Astrocyte of the spinal cord (primary cell): ENCODE data around the gene PRR30.

Experiments
- DNase-seq: peaks from one replicate; pipeline ENCODE4 v3.0.0; 2011; ENCODE audit warnings: low read depth, low spot score
- H3K4me3 ChIP-seq: 2 replicates; pipeline ENCODE4 v1.5.1; 2011; ENCODE audit warnings: low read depth, mild to moderate bottlenecking, low read length, moderate library complexity
- CTCF ChIP-seq: IDR thresholded peaks from 2 replicates; pipeline ENCODE4 v1.5.1; 2012; ENCODE audit warnings: low read depth, mild to moderate bottlenecking, low read length, inconsistent platforms
- in situ Hi-C: cut with HindIII; loops from 2 replicates; pipeline ENCODE4 v1.10.0; 2017; ENCODE audit warnings: low sequenced_read_pairs

Gene PRR30

DNA sequence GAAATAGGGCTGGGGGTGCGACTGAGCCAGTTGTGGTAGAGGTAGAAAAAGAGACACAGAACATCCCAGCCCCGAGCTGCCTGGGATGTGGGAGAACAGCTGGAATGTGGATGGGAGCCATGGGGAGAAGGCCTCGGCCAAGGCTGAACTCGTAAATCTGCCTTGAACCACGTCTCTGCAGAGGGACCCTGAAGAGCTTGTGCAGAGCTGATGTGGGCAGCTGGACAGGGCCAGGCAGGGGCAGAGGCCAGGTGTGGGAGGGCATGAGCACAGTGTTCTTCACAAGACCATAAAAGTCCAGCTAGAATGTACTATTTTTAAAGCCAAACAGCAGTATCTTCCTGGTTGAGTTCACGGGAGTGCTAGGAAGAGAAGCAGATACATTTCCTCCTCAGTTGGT lies 15.3 kb upstream of the PRR30 start:
- no peak overlapping the region for H3K4me3 ChIP-seq
- DNase-seq, result no peak
- no peak for TF ChIP-seq CTCF
- in situ Hi-C loops, result no loop called here

DNA sequence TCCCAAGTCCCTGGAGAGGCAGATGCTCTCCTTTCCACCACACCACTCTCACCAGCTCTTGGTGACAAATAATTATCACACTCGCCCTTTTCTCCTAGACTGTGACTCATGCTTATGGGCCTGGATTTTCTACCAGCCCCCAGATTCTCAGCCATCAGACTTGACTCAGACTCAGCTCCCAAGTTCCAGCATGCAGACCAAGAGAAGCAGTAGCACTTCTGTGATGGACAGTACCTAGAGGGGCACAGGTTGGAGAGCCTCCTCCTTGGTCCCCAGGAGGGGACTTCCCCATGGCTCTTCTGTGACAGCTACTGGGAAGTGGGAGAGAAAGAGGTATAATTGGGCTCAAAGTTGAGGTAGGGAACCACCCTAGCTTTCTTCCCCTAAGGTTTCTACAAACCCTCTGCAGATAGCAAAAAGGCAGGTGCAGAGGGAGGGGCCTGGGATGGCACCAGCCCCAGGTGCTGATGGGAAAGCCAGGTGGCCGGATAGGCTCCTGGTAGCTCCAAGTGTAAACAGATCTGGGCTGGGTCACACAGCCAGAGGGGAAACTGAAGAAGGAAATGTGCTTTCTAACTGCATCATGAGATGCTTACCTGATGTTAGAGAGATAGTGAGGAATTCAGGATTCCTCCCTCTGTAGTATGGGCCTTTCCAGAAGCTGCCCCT lies 13.7 kb upstream of the PRR30 start:
- no peak for DNase-seq
- no peak for TF ChIP-seq CTCF
- H3K4me3 ChIP-seq, result no peak overlapping the region
- in situ Hi-C loops, result no loop called here

- no peak for TF ChIP-seq CTCF
- no peak for DNase-seq
- H3K4me3 ChIP-seq, result no peak overlapping the region
- in situ Hi-C loops, result no loop called here
These were observed 13.0 kb upstream of the PRR30 start for GRCh38 chr2:27152102-27152795.

GRCh38 chr2:27150639-27151230 lies 11.5 kb upstream of the PRR30 start:
- H3K4me3 ChIP-seq, result no peak overlapping the region
- in situ Hi-C loops, result no loop called here
- no peak for TF ChIP-seq CTCF
- DNase-seq, result no peak

- DNase-seq, result no peak
- in situ Hi-C loops, result no loop called here
- H3K4me3 ChIP-seq, result no peak overlapping the region
- TF ChIP-seq CTCF, result no peak
These were observed 10.6 kb upstream of the PRR30 start for GRCh38 chr2:27149570-27150405.

GRCh38 chr2:27148801-27149439 lies 9.7 kb upstream of the PRR30 start, which contains the start of gene TCF23:
Gene TCF23 (plus strand): TSS chr2:27149004. CDS start chr2:27149134, 130 bp downstream.
- no peak for TF ChIP-seq CTCF
- in situ Hi-C loops, result no loop called here
- no peak within 1 kb of the TSS for H3K4me3 ChIP-seq
- DNase-seq, result no peak
